K562 (cell line): Measurements from ENCODE around the gene MRPL55. TPM values are rescaled to one million over a fixed set of nuclear protein-coding genes. Genes with fewer than 3 reads are reported as not detected.

Experiments
- ATF1 ChIP-seq, 2 experiments: fragments of 450-650 bp in 1 of 2; IDR thresholded peaks; 2 replicates each; pipeline ENCODE4 v1.6.1; 2016; ENCODE audit warnings: missing compliant biosample characterization in 1 of 2, missing genetic modification characterization in 1 of 2
- CBFA2T2 ChIP-seq: fragments of 450-650 bp; conservative IDR thresholded peaks from 2 replicates; pipeline ENCODE4 v1.6.1; 2017; ENCODE audit warnings: mild to moderate bottlenecking
- CBX8 ChIP-seq: fragments of 200-600 bp; sonication (generic); IDR thresholded peaks from 2 replicates; pipeline ENCODE4 v1.6.1; 2012; ENCODE audit warnings: borderline replicate concordance, mixed run types, low read depth, mild to moderate bottlenecking, moderate library complexity, mixed read lengths, low read length, control low read depth, inconsistent platforms; ENCODE audit not compliant: poor library complexity, severe bottlenecking; ENCODE audit errors: extremely low read depth
- FOXK1 ChIP-seq: sonication (generic); formaldehyde crosslinking; IDR thresholded peaks from 2 replicates; pipeline ENCODE4 v1.8.0; 2022; ENCODE audit warnings: missing genetic modification reagents, mild to moderate bottlenecking, borderline replicate concordance
- KDM2B ChIP-seq: fragments of 250-450 bp; sonication (Bioruptor Pico); IDR thresholded peaks from 2 replicates; pipeline ENCODE4 v1.8.0; 2021; ENCODE audit warnings: mild to moderate bottlenecking, moderate library complexity
- KLF6 ChIP-seq: fragments of 250-450 bp; sonication (Bioruptor Pico); IDR thresholded peaks from 2 replicates; pipeline ENCODE4 v1.4.0; 2020; ENCODE audit warnings: mild to moderate bottlenecking, moderate library complexity, borderline replicate concordance
- LCOR ChIP-seq: sonication (generic); formaldehyde crosslinking; IDR thresholded peaks from 2 replicates; pipeline ENCODE4 v1.8.0; 2022; ENCODE audit warnings: mild to moderate bottlenecking, missing genetic modification reagents
- NCOA4 ChIP-seq: fragments of 450-650 bp; IDR thresholded peaks from 2 replicates; pipeline ENCODE4 v1.6.1; 2018; ENCODE audit warnings: mild to moderate bottlenecking; ENCODE audit not compliant: partially characterized antibody
- NFE2L1 ChIP-seq: fragments of 450-650 bp; IDR thresholded peaks from 2 replicates; pipeline ENCODE4 v1.6.1; 2016; ENCODE audit warnings: missing genetic modification characterization, low read depth, mild to moderate bottlenecking, missing compliant biosample characterization, moderate library complexity, borderline replicate concordance
- POLR3A ChIP-seq: IDR thresholded peaks from 2 replicates; pipeline ENCODE4 v1.6.1; 2011; ENCODE audit warnings: borderline replicate concordance, mild to moderate bottlenecking, moderate library complexity; ENCODE audit not compliant: insufficient read length, insufficient read depth; ENCODE audit errors: extremely low read depth
- RERE ChIP-seq: sonication (generic); formaldehyde crosslinking; IDR thresholded peaks from 2 replicates; pipeline ENCODE4 v1.8.0; 2023; ENCODE audit warnings: missing genetic modification reagents, mild to moderate bottlenecking, borderline replicate concordance
- SIN3A ChIP-seq, 2 experiments: fragments of 150-350 bp in 1 of 2; IDR thresholded peaks; 2 replicates each; pipeline ENCODE4 v1.6.1; 2011 to 2016; ENCODE audit warnings: borderline replicate concordance in 2 of 2, low read depth in 2 of 2, low read length in 2 of 2, mild to moderate bottlenecking in 2 of 2, moderate library complexity in 2 of 2; ENCODE audit not compliant: control insufficient read depth in 1 of 2
- SREBF1 ChIP-seq: fragments of 150-350 bp; IDR thresholded peaks from 2 replicates; pipeline ENCODE4 v1.6.1; 2014; ENCODE audit warnings: antibody characterized with exemption, low read depth, low read length, borderline replicate concordance
- TEAD4 ChIP-seq, 2 experiments: sonication (generic) in 1 of 2; formaldehyde crosslinking in 1 of 2; IDR thresholded peaks; 2 replicates each; pipeline versions ENCODE4 v1.6.1 to v1.8.0; 2012 to 2022; ENCODE audit warnings: borderline replicate concordance in 1 of 2, inconsistent platforms in 1 of 2, low read length in 1 of 2, mild to moderate bottlenecking in 1 of 2, missing genetic modification reagents in 1 of 2
- ZC3H4 ChIP-seq: sonication (generic); formaldehyde crosslinking; IDR thresholded peaks from 2 replicates; pipeline ENCODE4 v1.9.0; 2021; ENCODE audit warnings: missing genetic modification reagents, borderline replicate concordance
- ZNF124 ChIP-seq: sonication (generic); formaldehyde crosslinking; IDR thresholded peaks from 2 replicates; pipeline ENCODE4 v1.8.1; 2022; ENCODE audit warnings: missing genetic modification reagents
- ZNF280B ChIP-seq: fragments of 250-450 bp; sonication (Bioruptor Pico); IDR thresholded peaks from 2 replicates; pipeline ENCODE4 v1.5.1; 2021; ENCODE audit warnings: mild to moderate bottlenecking
- ZNF655 ChIP-seq: fragments of 250-450 bp; sonication (Bioruptor Pico); IDR thresholded peaks from 2 replicates; pipeline ENCODE4 v1.5.0; 2021
- polyA plus RNA-seq, 8 experiments: library from polyadenylated mRNA; depleted of rRNA in 4 of 8; stranded (reverse) in 5 of 8; unstranded in 3 of 8; fragments of >200 nt; fragmentation: Nextera tagmentation in 2 of 8; fragmentation: Illumina TruSeq in 1 of 8; extraction: Ambion mirVana in 2 of 8; extraction: Trizol in 1 of 8; gene quantifications; 2 replicates each; pipeline versions ENCODE4 v1.2.1 to v1.2.3, GENCODE V29; 2011 to 2014; ENCODE audit warnings: inconsistent platforms in 1 of 8, missing spikeins in 1 of 8
- total RNA-seq, 7 experiments: library from RNA; depleted of rRNA in 6 of 7; stranded (reverse); fragments of >200 nt in 6 of 7; fragmentation: Illumina TruSeq in 2 of 7; extraction: Trizol in 2 of 7; gene quantifications; 2 replicates each; pipeline versions ENCODE4 v1.2.1 to v1.2.3, GENCODE V29; 2011 to 2021; ENCODE audit warnings: low replicate concordance in 1 of 7

The MRPL55 gene
- total and polyA plus RNA-seq, 9 of the 15 experiments (the other 6 are each of a cell fraction or from before 2014, with no cell fraction given), result 34.9 to 228 (median 81.0) TPM

- TF ChIP-seq RERE (CRISPR knock-in tag) (no peak; the same call in 1 of the 2 replicates), ATF1 (CRISPR knock-in tag; IDR thresholded peaks at IDR 0.05) (no peak), ATF1 (tag; IDR thresholded peaks at IDR 0.05) (no peak), SREBF1 (peak; percentile 17; the same call in 1 of the 2 replicates), CBFA2T2 (no peak), ZC3H4 (peak; percentile 55; the same call in 1 of the 2 replicates), CBX8 (no peak), SIN3A (IDR thresholded peaks at IDR 0.05; ENCODE audit: borderline replicate concordance in 2 of 2, control insufficient read depth in 1 of 2, low read depth in 2 of 2, low read length in 2 of 2) (no peak), NCOA4 (no peak), NFE2L1 (no peak), ZNF280B (no peak), ZNF124 (CRISPR knock-in tag) (no peak), POLR3A (no peak), TEAD4 (IDR thresholded peaks at IDR 0.05; ENCODE audit: low read length) (no peak), TEAD4 (CRISPR knock-in tag; IDR thresholded peaks at IDR 0.05; ENCODE audit: borderline replicate concordance) (no peak), KLF6 (CRISPR knock-in tag) (no peak), LCOR (CRISPR knock-in tag) (0 out of 2 replicates have a peak, but pooled peaks have one; percentile 10), FOXK1 (CRISPR knock-in tag) (0 out of 2 replicates have a peak, but pooled peaks have one; percentile 7), KDM2B (no peak), ZNF655 (CRISPR knock-in tag) (no peak)
Observed at GRCh38 chr1:228140724-228141225, 31.7 kb upstream of the MRPL55 start (continued).
